ENCODE measurements around the gene FGF8. TPM values are rescaled to one million over a fixed set of nuclear protein-coding genes. Genes with fewer than 3 reads are reported as not detected.
A peak's percentile ranks its signal among the peaks of the same experiment; 100 is the strongest.

FGF8 gene
- total and polyA plus RNA-seq, 7 experiments from 2014 or later: not detected

DNA sequence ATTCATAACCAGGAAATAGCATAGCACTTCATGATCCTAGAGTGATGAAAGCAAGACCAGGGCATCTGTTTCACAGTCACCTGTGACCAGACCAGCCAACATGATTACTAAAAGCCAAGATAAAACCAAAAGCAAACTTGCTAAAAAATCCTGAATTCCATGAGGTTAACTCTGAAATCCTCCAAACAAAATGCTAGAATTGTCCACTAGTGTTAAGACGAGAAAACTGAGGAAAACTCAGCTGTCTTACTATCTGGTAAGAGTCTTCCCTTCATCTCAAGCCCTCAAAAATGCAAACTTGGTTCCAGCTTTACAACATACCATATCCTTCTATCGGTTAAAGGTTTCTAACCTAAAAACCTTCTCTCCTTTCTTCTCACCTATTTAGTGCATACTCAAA lies 8.6 kb upstream of the FGF8 start:
- no peak for DNase-seq
- H3K4me3 ChIP-seq (ENCODE audit: low read length): no peak overlapping the region
- H3K4me1 Mint-ChIP-seq: peaks cover 31 to 67% (median 54%) of the 10 kb centered on the region in 7 donors
- peak overlapping the region; percentile 81 for H3K27ac ChIP-seq (ENCODE audit: low read depth, low read length)
- ChIA-PET POLR2A (interaction anchor here (1.2 to 4.8 kb wide), 5 partner anchors 11 to 51 kb away, joined by 3 to 31 read pairs (median 4); partner anchors contain the start of gene OGA), CTCF (interaction anchor here (0.8 to 1.5 kb wide), 5 partner anchors 10 to 56 kb away, joined by 3 to 8 read pairs (median 6); no protein-coding TSS in a partner anchor)
- no peaks in the 10 kb centered on the region for H3K27me3 ChIP-seq (ENCODE audit: control insufficient read depth in 2 of 2, insufficient read depth in 2 of 2, low read length in 2 of 2)
- H3K36me3 Mint-ChIP-seq: peaks cover 5 to 17% (median 14%) of the 10 kb centered on the region in 5 donors
- peaks cover 32 to 42% of the 10 kb centered on the region in 2 donors for H3K4me1 ChIP-seq (ENCODE audit: control insufficient read depth in 2 of 2, insufficient read depth in 2 of 2, low read length in 2 of 2)
- H3K9me3 Mint-ChIP-seq: no peaks in the 10 kb centered on the region
- H3K27me3 Mint-ChIP-seq: peaks cover 0 to 2% (median 0%) of the 10 kb centered on the region in 5 donors
- intact Hi-C loops (cut with micrococcal nuclease): loop anchor here (2.0 to 5.0 kb wide), 2 partner anchors 48 to 272 kb away; partner anchors contain the start of gene ARMH3 (in 1 of the 2)
- H3K36me3 ChIP-seq (ENCODE audit: control insufficient read depth in 2 of 3, insufficient read depth in 3 of 3, low read length in 3 of 3): peaks cover 8 to 41% (median 23%) of the 10 kb centered on the region in 3 experiments
- H3K9me3 ChIP-seq (ENCODE audit: control insufficient read depth in 2 of 3, low read length in 3 of 3): no peaks in the 10 kb centered on the region
- H3K27ac Mint-ChIP-seq: peak overlapping the region in 8 of 9 donors; percentile 65 to 98 (median 96)
- peak overlapping the region; percentile 92 to 100 (median 99) for H3K4me3 Mint-ChIP-seq
- ATAC-seq: no peak

DNA sequence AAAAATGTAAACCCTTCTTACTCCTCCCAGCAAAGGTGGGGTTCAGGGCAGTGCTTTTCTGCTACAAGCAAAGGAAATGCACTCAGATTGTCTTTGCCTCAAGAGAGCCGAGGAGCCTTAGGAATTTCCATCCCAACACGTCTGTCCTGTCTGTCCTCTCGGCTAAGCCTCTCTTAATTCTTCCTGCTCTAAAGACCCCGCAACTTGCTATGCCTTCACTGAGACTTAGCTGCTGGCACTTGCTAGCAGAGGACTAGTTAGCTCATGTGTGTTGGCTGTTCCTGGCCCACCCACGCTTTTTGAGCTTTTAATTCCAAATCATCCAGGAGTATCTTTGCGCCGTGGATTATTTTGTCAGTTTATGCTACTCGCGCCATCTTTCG lies 7.8 kb upstream of the FGF8 start:
- ChIA-PET POLR2A (interaction anchor here (0.9 to 4.8 kb wide), 5 partner anchors 12 to 678 kb away, joined by 4 to 31 read pairs (median 5); partner anchors contain the start of gene OGA), CTCF (interaction anchor here (0.6 to 4.0 kb wide), 6 partner anchors 10 to 617 kb away, joined by 3 to 15 read pairs (median 4); no protein-coding TSS in a partner anchor)
- intact Hi-C loops (cut with micrococcal nuclease): loop anchor here (1.0 to 5.0 kb wide), 8 partner anchors 34 to 719 kb away; partner anchors contain the start of genes HPS6 (in 2 of the 2), ACTR1A (in 1 of the 2), ARMH3 (in 1 of the 2) and BTRC (in 1 of the 2)
- Histone ChIP-seq H3K36me3 (ENCODE audit: control insufficient read depth in 2 of 3, insufficient read depth in 3 of 3, low read length in 3 of 3) (peaks cover 6 to 33% (median 19%) of the 10 kb centered on the region in 3 experiments), H3K27ac (ENCODE audit: low read depth, low read length) (peak overlapping the region; percentile 81), H3K4me1 (ENCODE audit: control insufficient read depth in 2 of 2, insufficient read depth in 2 of 2, low read length in 2 of 2) (peaks cover 32 to 49% of the 10 kb centered on the region in 2 donors), H3K27me3 (ENCODE audit: control insufficient read depth in 2 of 2, insufficient read depth in 2 of 2, low read length in 2 of 2) (peaks cover 0 to 4% of the 10 kb centered on the region in 2 donors), H3K4me3 (ENCODE audit: low read length) (peak overlapping the region; percentile 68), H3K9me3 (ENCODE audit: control insufficient read depth in 2 of 3, low read length in 3 of 3) (no peaks in the 10 kb centered on the region)
- Mint-ChIP-seq H3K9me3 (no peaks in the 10 kb centered on the region), H3K4me3 (peak overlapping the region; percentile 92 to 100 (median 99)), H3K27ac (peak overlapping the region; percentile 65 to 98 (median 96)), H3K27me3 (peaks cover 5 to 10% (median 6%) of the 10 kb centered on the region in 5 donors), H3K36me3 (peaks cover 5 to 14% (median 13%) of the 10 kb centered on the region in 5 donors), H3K4me1 (peaks cover 35 to 73% (median 59%) of the 10 kb centered on the region in 7 donors)
- no peak for ATAC-seq
- no peak for DNase-seq

DNA sequence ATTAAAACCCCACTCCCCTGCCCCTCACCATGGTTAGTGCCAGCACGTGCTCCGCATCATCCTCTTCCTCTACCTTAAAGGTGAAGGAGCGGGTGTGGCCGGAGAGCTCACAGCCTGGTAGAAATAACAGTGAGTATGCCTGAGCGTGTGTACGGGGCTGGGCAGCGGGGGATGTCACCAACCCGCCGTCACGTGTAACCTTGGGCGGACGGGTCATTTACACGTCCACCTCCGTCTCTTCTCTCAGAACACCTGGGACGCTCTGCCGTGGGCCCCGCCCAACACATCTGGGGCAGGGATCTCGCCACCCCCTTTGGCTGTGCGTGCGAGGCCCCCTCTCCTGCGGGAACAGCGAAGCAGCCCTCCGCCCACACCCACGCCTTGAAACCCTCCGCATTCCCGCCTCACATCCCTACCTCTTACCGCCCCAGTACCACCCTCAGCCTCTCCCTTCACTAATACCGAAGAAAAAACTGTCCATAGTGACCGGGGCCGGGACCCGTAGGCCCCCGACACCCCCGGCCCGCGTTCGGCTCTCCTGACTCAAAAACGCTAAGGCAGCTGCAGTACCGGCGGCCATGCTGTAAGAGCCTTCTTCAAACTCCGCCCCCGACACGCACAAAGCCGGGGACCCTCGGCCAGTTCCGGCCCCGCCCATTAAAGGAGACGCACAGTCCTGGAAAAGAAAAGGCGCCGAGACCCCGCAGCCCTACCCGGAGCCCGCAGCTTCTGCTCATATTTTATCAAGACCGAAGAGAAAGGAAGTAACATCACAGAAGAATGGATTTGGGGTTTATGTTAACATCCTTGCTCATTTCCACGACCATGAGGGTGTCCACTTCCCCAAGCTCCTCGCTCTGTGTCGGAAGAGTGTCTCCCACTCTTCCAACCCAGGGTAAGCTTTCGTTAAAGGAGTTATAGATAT lies 7.2 kb upstream of the FGF8 start, which contains the start of gene NPM3:
NPM3 (minus strand) TSS at position 636 of the 925 bp plus-strand sequence; CDS start at position 580, 56 bp downstream.
- Histone ChIP-seq H3K4me3 (ENCODE audit: low read length) (peak within 1 kb of the TSS; percentile 68), H3K27me3 (ENCODE audit: control insufficient read depth in 2 of 2, insufficient read depth in 2 of 2, low read length in 2 of 2) (peaks cover 0 to 11% of the 10 kb centered on the region in 2 donors), H3K36me3 (ENCODE audit: control insufficient read depth in 2 of 3, insufficient read depth in 3 of 3, low read length in 3 of 3) (peaks cover 6 to 31% (median 19%) of the 10 kb centered on the region in 3 experiments), H3K9me3 (ENCODE audit: control insufficient read depth in 2 of 3, low read length in 3 of 3) (no peaks in the 10 kb centered on the region), H3K4me1 (ENCODE audit: control insufficient read depth in 2 of 2, insufficient read depth in 2 of 2, low read length in 2 of 2) (peaks cover 32 to 49% of the 10 kb centered on the region in 2 donors), H3K27ac (ENCODE audit: low read depth, low read length) (peak within 1 kb of the TSS; percentile 81)
- Mint-ChIP-seq H3K4me3 (peak within 1 kb of the TSS; percentile 92 to 100 (median 99)), H3K9me3 (no peaks in the 10 kb centered on the region), H3K4me1 (peaks cover 36 to 76% (median 61%) of the 10 kb centered on the region in 7 donors), H3K27ac (peak within 1 kb of the TSS; percentile 65 to 98 (median 96)), H3K36me3 (peaks cover 5 to 14% (median 13%) of the 10 kb centered on the region in 5 donors), H3K27me3 (peaks cover 8 to 17% (median 10%) of the 10 kb centered on the region in 5 donors)
- DNase-seq: peak in 8 of 9 donors; percentile 68 to 84 (median 77)
- CTCF ChIA-PET: interaction anchor here (0.6 to 4.0 kb wide), 7 partner anchors 11 to 616 kb away, joined by 3 to 15 read pairs (median 3); no protein-coding TSS in a partner anchor
- POLR2A ChIA-PET: interaction anchor here (0.9 to 4.8 kb wide), 5 partner anchors 12 to 678 kb away, joined by 4 to 31 read pairs (median 5); partner anchors contain the start of gene OGA
- intact Hi-C loops (cut with micrococcal nuclease): loop anchor here (1.0 to 5.0 kb wide), 7 partner anchors 34 to 719 kb away; partner anchors contain the start of genes HPS6 (in 2 of the 2), ACTR1A (in 1 of the 2), BTRC (in 1 of the 2) and DPCD (in 1 of the 2)
- peak; percentile 82 for ATAC-seq

DNA sequence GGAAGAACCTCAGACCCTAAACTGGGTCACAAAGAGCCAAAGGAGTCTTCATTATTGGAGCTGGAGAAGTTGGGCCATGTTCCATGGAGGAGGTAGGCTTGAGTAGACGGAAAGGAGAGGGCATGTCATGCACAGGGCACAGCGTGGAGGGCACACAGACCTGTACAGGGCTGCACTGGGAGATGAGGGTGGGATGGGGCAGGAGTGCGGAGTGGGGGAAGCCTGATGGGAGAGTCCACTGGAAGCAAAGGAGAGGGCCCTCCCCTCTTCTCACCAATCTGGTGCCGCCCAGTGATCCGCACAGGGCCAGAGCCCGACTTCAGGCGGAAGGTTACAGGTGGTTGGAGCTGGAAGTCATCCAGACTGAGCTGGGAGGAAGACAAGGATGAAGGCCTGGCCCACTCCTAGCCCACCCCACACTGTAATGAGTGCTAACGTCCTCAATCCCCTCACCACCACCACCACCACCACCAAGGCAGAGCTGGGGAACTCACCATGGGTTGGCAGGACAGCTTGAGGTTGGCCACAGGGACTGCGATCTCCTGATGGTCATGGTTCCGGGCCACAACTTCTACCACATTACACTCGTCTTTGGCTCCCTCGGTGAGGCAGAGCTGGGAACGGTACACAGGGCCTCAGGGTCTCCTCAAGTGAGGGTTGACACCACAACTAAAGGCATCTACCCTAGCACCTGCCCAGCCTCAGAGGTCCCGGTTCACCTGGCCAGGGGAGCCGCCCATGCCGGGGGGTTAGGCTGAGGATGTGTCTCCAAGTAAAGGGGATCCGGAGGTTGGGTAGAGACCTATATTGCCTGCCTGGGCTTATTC lies 6.3 kb upstream of the FGF8 start:
- peak overlapping the region; percentile 81 for H3K27ac ChIP-seq (ENCODE audit: low read depth, low read length)
- intact Hi-C loops (cut with micrococcal nuclease): loop anchor here (1.0 to 5.0 kb wide), 8 partner anchors 50 to 569 kb away; partner anchors contain the start of genes HPS6 (in 2 of the 2) and FBXW4 (in 1 of the 2)

DNA sequence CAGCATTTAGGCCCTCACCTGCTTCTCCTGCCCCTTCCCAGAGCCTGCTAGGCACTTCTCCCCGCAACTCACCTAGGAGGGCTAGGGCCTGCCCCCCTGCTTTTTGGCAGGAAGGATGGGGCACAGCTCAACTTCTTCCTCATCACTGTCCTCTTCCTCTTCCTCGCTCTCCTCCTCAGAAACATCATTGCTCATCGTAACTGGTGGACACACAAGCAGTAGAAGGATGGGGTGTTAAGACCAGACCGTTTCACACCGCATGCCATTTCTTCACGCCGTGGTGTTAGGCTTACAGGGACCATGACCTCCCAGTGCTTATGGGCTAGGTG lies 5.7 kb upstream of the FGF8 start:
- CTCF ChIA-PET: interaction anchor here (0.6 to 4.0 kb wide), 12 partner anchors 15 to 571 kb away, joined by 3 to 15 read pairs (median 4); partner anchors contain the start of gene FBXW4
- ATAC-seq (no peak), DNase-seq (no peak)
- peak overlapping the region; percentile 63 to 100 (median 96) for H3K4me3 Mint-ChIP-seq
- POLR2A ChIA-PET: interaction anchor here (2.0 to 4.8 kb wide), 2 partner anchors 36 to 88 kb away, joined by 8 to 31 read pairs; partner anchors contain the start of gene OGA
- peaks cover 32 to 49% of the 10 kb centered on the region in 2 donors for H3K4me1 ChIP-seq (ENCODE audit: control insufficient read depth in 2 of 2, insufficient read depth in 2 of 2, low read length in 2 of 2)
- H3K36me3 Mint-ChIP-seq: peaks cover 0 to 10% (median 5%) of the 10 kb centered on the region in 5 donors
- H3K36me3 ChIP-seq (ENCODE audit: control insufficient read depth in 2 of 3, insufficient read depth in 3 of 3, low read length in 3 of 3): peaks cover 6 to 16% (median 12%) of the 10 kb centered on the region in 3 experiments
- peaks cover 18 to 32% (median 25%) of the 10 kb centered on the region in 5 donors for H3K27me3 Mint-ChIP-seq
- intact Hi-C loops (cut with micrococcal nuclease): loop anchor here (1.0 to 5.0 kb wide), 7 partner anchors 51 to 568 kb away; partner anchors contain the start of gene FBXW4 (in 1 of the 2)
- no peak overlapping the region for H3K4me3 ChIP-seq (ENCODE audit: low read length)
- peaks cover 3 to 22% of the 10 kb centered on the region in 2 donors for H3K27me3 ChIP-seq (ENCODE audit: control insufficient read depth in 2 of 2, insufficient read depth in 2 of 2, low read length in 2 of 2)
- H3K27ac ChIP-seq (ENCODE audit: low read depth, low read length): no peak overlapping the region
- no peaks in the 10 kb centered on the region for H3K9me3 ChIP-seq (ENCODE audit: control insufficient read depth in 2 of 3, low read length in 3 of 3)
- peaks cover 40 to 76% (median 63%) of the 10 kb centered on the region in 7 donors for H3K4me1 Mint-ChIP-seq
- peak overlapping the region in 3 of 9 donors; percentile 66 to 96 (median 88) for H3K27ac Mint-ChIP-seq
- H3K9me3 Mint-ChIP-seq: no peaks in the 10 kb centered on the region

More for the DNA sequence above, 6.3 kb upstream of the FGF8 start:
- ATAC-seq (no peak), DNase-seq (no peak)
- H3K27me3 Mint-ChIP-seq: peaks cover 17 to 26% (median 19%) of the 10 kb centered on the region in 5 donors
- H3K4me3 Mint-ChIP-seq: peak overlapping the region; percentile 92 to 100 (median 99)
- H3K27me3 ChIP-seq (ENCODE audit: control insufficient read depth in 2 of 2, insufficient read depth in 2 of 2, low read length in 2 of 2): peaks cover 3 to 17% of the 10 kb centered on the region in 2 donors
- H3K36me3 Mint-ChIP-seq: peaks cover 2 to 11% (median 7%) of the 10 kb centered on the region in 5 donors
- POLR2A ChIA-PET: interaction anchor here (2.0 to 4.8 kb wide), 2 partner anchors 36 to 88 kb away, joined by 8 to 31 read pairs; partner anchors contain the start of gene OGA
- H3K36me3 ChIP-seq (ENCODE audit: control insufficient read depth in 2 of 3, insufficient read depth in 3 of 3, low read length in 3 of 3): peaks cover 6 to 22% (median 14%) of the 10 kb centered on the region in 3 experiments
- H3K27ac Mint-ChIP-seq: peak overlapping the region in 8 of 9 donors; percentile 28 to 98 (median 96)
- H3K9me3 ChIP-seq (ENCODE audit: control insufficient read depth in 2 of 3, low read length in 3 of 3): no peaks in the 10 kb centered on the region
- H3K9me3 Mint-ChIP-seq: no peaks in the 10 kb centered on the region
- peaks cover 38 to 77% (median 62%) of the 10 kb centered on the region in 7 donors for H3K4me1 Mint-ChIP-seq
- H3K4me1 ChIP-seq (ENCODE audit: control insufficient read depth in 2 of 2, insufficient read depth in 2 of 2, low read length in 2 of 2): peaks cover 32 to 49% of the 10 kb centered on the region in 2 donors
- H3K4me3 ChIP-seq (ENCODE audit: low read length): peak overlapping the region; percentile 68
- CTCF ChIA-PET: interaction anchor here (0.6 to 4.0 kb wide), 10 partner anchors 11 to 572 kb away, joined by 3 to 15 read pairs (median 3); no protein-coding TSS in a partner anchor

Measured in naive thymus-derived CD4-positive, alpha-beta T cell (primary cell).